ENCODE data around the gene TGFB1.

Gene TGFB1

GRCh38 chr19:41309180-41310032 is 44.3 kb downstream of the TGFB1 start:
- in situ Hi-C loops (cut with HindIII; ENCODE audit: low pct_ligation_motif_present, low sequenced_read_pairs) = no loop called here
- Histone ChIP-seq H3K4me3 (ENCODE audit: low read depth, low read length) (peak overlapping the region; percentile 82), H3K27ac (peak overlapping the region; percentile 98), H3K36me3 (replicated peaks) (peaks cover 40% of the 10 kb centered on the region), H3K27me3 (replicated peaks) (no peaks in the 10 kb centered on the region)
- DNase-seq = no peak
- no peak for TF ChIP-seq CTCF (IDR thresholded peaks at IDR 0.05; ENCODE audit: low read depth, low read length, missing control alignments)

- DNase-seq = peak; percentile 85
- peak overlapping the region; percentile 46 for H3K27ac ChIP-seq
- H3K36me3 ChIP-seq (replicated peaks) = peaks cover 45% of the 10 kb centered on the region
- in situ Hi-C loops (cut with HindIII; ENCODE audit: low pct_ligation_motif_present, low sequenced_read_pairs) = no loop called here
- no peak overlapping the region for H3K4me3 ChIP-seq (ENCODE audit: low read depth, low read length)
- no peaks in the 10 kb centered on the region for H3K27me3 ChIP-seq (replicated peaks)
- peak; percentile 97 for TF ChIP-seq CTCF (IDR thresholded peaks at IDR 0.05; ENCODE audit: low read depth, low read length, missing control alignments)
Measured at GRCh38 chr19:41308450-41309179, 45.1 kb downstream of the TGFB1 start.

- no peak overlapping the region for H3K4me3 ChIP-seq (ENCODE audit: low read depth, low read length)
- in situ Hi-C loops (cut with HindIII; ENCODE audit: low pct_ligation_motif_present, low sequenced_read_pairs) = no loop called here
- TF ChIP-seq CTCF (IDR thresholded peaks at IDR 0.05; ENCODE audit: low read depth, low read length, missing control alignments) = no peak
- peak overlapping the region; percentile 46 for H3K27ac ChIP-seq
- no peak for DNase-seq
- H3K36me3 ChIP-seq (replicated peaks) = peaks cover 44% of the 10 kb centered on the region
- H3K27me3 ChIP-seq (replicated peaks) = no peaks in the 10 kb centered on the region
Measured at GRCh38 chr19:41307954-41308449, 45.7 kb downstream of the TGFB1 start.

GRCh38 chr19:41307090-41307875 is 46.4 kb downstream of the TGFB1 start:
- Histone ChIP-seq H3K27ac (no peak overlapping the region), H3K27me3 (replicated peaks) (no peaks in the 10 kb centered on the region), H3K4me3 (ENCODE audit: low read depth, low read length) (no peak overlapping the region), H3K36me3 (replicated peaks) (peaks cover 51% of the 10 kb centered on the region)
- no peak for TF ChIP-seq CTCF (IDR thresholded peaks at IDR 0.05; ENCODE audit: low read depth, low read length, missing control alignments)
- in situ Hi-C loops (cut with HindIII; ENCODE audit: low pct_ligation_motif_present, low sequenced_read_pairs) = no loop called here
- DNase-seq = no peak

GRCh38 chr19:41305927-41306793 is 47.6 kb downstream of the TGFB1 start:
- no peak overlapping the region for H3K27ac ChIP-seq

More at GRCh38 chr19:41305927-41306793, 47.6 kb downstream of the TGFB1 start:
- DNase-seq = no peak
- H3K27me3 ChIP-seq (replicated peaks) = no peaks in the 10 kb centered on the region
- peaks cover 61% of the 10 kb centered on the region for H3K36me3 ChIP-seq (replicated peaks)
- in situ Hi-C loops (cut with HindIII; ENCODE audit: low pct_ligation_motif_present, low sequenced_read_pairs) = no loop called here
- H3K4me3 ChIP-seq (ENCODE audit: low read depth, low read length) = no peak overlapping the region
- TF ChIP-seq CTCF (IDR thresholded peaks at IDR 0.05; ENCODE audit: low read depth, low read length, missing control alignments) = no peak

All from brain microvascular endothelial cell (primary cell).